Suprapubic skin (tissue), 4 donors: ENCODE measurements around the gene KRT85. TPM values are rescaled to one million over a fixed set of nuclear protein-coding genes. Genes with fewer than 3 reads are reported as not detected.

ENCODE experiments used
- DNase-seq, 2 donors: peaks; one replicate each; pipeline ENCODE4 v3.0.0-alpha.2; 2019; ENCODE audit warnings: low spot score in 2 of 2
- H3K27ac ChIP-seq: fragments of 200-600 bp; sonication (generic); one replicate; pipeline ENCODE4 v1.5.1; 2019
- H3K27me3 ChIP-seq: fragments of 200-600 bp; sonication (generic); one replicate; pipeline ENCODE4 v1.5.1; 2019
- H3K36me3 ChIP-seq: fragments of 200-600 bp; sonication (generic); one replicate; pipeline ENCODE4 v1.5.1; 2019
- H3K4me1 ChIP-seq: fragments of 200-600 bp; sonication (generic); one replicate; pipeline ENCODE4 v1.5.1; 2019
- H3K4me3 ChIP-seq: fragments of 200-600 bp; sonication (generic); one replicate; pipeline ENCODE4 v1.5.1; 2019; ENCODE audit warnings: mild to moderate bottlenecking
- H3K9me3 ChIP-seq: fragments of 200-600 bp; sonication (generic); one replicate; pipeline ENCODE4 v1.5.1; 2019
- EP300 ChIP-seq: sonication (generic); formaldehyde crosslinking; IDR thresholded peaks from one replicate; pipeline ENCODE4 v1.6.1; 2017; ENCODE audit warnings: antibody characterized with exemption
- POLR2A ChIP-seq, 2 donors: fragments of 450-650 bp; IDR thresholded peaks; one replicate each; pipeline ENCODE4 v1.6.1; 2017; ENCODE audit warnings: antibody characterized with exemption in 2 of 2, mild to moderate bottlenecking in 2 of 2, moderate library complexity in 2 of 2
- POLR2AphosphoS5 ChIP-seq, 3 donors: sonication (generic); formaldehyde crosslinking; IDR thresholded peaks; one replicate each; pipeline ENCODE4 v1.6.1; 2017; ENCODE audit warnings: antibody characterized with exemption in 3 of 3
- WGBS: methylation state at CpG from one replicate; pipeline ENCODE4 v1.1.5; 2018; 5-methylcytosine and 5-hydroxymethylcytosine counted together
- total RNA-seq, 4 donors: library from RNA; depleted of rRNA; stranded (reverse); fragments of >200 nt; gene quantifications; one replicate each; pipeline ENCODE4 v1.1.0, GENCODE V29; 2016
- TF ChIP-seq, protein P1 (sequence below), 2 donors: fragments of 200-600 bp in 1 of 2; fragments of 450-650 bp in 1 of 2; sonication (generic) in 1 of 2; IDR thresholded peaks; one replicate each; pipeline ENCODE4 v1.5.1; 2016 to 2019; ENCODE audit warnings: antibody characterized with exemption in 2 of 2, mild to moderate bottlenecking in 1 of 2, moderate library complexity in 1 of 2

The KRT85 gene
- total RNA-seq, 4 donors from 2014 or later: 4.2 to 766 (median 96.1) TPM

DNA sequence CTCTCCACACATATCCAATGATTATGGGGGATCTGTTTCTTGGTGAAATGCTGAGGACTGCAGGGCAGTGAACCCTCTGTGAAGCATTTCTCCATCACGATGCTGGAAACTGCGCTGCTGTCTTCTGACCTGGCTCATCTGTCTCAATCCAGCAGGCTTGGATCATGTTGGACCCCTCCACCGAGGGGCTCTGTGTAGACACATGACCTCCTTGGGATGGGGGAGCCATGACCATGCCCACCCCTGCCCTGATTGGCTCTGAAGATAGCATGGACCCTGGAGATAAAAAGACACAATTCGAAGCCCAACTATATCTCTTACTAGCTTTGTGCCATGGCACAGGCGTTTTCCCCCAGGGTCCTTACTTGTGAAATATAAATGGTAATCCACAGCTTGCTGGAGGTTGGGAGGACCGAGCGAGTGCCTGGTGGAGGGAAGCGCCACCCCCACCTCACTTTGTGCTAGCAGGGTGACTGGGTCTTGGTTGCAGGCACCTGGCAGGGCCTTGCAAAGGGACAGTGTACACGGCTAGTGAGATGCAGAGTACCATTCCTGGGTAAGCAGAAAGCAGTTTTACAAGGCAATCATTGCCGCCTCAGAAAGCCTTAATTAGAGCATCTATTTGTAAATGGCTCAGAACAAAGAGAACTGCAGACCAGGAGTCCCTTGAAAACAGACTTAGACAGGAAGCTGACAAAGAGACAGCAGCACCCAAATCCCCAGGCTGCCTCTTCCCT, 43.7 kb downstream of the KRT85 start:
- 87% methylated on average over 8 of the region's 10 CpGs for WGBS
- no peak overlapping the region for H3K4me3 ChIP-seq
- peaks cover 11% of the 10 kb centered on the region for H3K4me1 ChIP-seq
- no peak for TF ChIP-seq POLR2A (IDR thresholded peaks at IDR 0.05)
- no peak for TF ChIP-seq POLR2AphosphoS5 (IDR thresholded peaks at IDR 0.05)
- TF ChIP-seq, protein P1, sequence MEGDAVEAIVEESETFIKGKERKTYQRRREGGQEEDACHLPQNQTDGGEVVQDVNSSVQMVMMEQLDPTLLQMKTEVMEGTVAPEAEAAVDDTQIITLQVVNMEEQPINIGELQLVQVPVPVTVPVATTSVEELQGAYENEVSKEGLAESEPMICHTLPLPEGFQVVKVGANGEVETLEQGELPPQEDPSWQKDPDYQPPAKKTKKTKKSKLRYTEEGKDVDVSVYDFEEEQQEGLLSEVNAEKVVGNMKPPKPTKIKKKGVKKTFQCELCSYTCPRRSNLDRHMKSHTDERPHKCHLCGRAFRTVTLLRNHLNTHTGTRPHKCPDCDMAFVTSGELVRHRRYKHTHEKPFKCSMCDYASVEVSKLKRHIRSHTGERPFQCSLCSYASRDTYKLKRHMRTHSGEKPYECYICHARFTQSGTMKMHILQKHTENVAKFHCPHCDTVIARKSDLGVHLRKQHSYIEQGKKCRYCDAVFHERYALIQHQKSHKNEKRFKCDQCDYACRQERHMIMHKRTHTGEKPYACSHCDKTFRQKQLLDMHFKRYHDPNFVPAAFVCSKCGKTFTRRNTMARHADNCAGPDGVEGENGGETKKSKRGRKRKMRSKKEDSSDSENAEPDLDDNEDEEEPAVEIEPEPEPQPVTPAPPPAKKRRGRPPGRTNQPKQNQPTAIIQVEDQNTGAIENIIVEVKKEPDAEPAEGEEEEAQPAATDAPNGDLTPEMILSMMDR (IDR thresholded peaks at IDR 0.05): no peak
- TF ChIP-seq EP300: no peak
- peak in 1 of 2 donors; percentile 36 for DNase-seq
- no peaks in the 10 kb centered on the region for H3K36me3 ChIP-seq
- peaks cover 25% of the 10 kb centered on the region for H3K27me3 ChIP-seq
- H3K27ac ChIP-seq: no peak overlapping the region
- H3K9me3 ChIP-seq: no peaks in the 10 kb centered on the region

DNA sequence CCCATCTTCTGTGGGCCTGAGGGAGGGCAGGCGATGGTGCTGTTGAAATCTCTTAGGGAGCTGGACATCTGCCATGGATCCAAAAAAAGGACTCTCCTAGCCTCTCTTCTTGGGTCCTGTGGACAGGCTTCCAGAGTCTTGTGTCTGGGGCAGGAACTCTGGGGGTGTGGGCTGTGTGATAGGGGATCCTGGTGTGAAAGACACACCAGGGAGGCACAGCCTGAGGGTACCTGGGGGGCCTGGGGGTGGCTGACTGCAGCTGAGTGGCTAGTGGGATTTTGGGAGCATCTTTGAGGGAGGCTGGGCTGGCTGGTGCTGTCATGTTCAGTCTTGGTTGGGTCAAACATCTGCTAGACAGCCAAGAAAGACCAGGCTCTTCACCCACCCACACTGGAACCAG, 44.3 kb downstream of the KRT85 start:
- Histone ChIP-seq H3K9me3 (no peaks in the 10 kb centered on the region), H3K4me3 (no peak overlapping the region), H3K27ac (no peak overlapping the region), H3K27me3 (peaks cover 28% of the 10 kb centered on the region), H3K36me3 (no peaks in the 10 kb centered on the region), H3K4me1 (peaks cover 9% of the 10 kb centered on the region)
- WGBS: 64% methylated on average over 1 of the region's 1 CpG
- TF ChIP-seq, protein P1 (IDR thresholded peaks at IDR 0.05): no peak
- TF ChIP-seq EP300 (no peak), POLR2A (IDR thresholded peaks at IDR 0.05) (no peak), POLR2AphosphoS5 (IDR thresholded peaks at IDR 0.05) (no peak)
- DNase-seq: peak in 1 of 2 donors; percentile 26

DNA sequence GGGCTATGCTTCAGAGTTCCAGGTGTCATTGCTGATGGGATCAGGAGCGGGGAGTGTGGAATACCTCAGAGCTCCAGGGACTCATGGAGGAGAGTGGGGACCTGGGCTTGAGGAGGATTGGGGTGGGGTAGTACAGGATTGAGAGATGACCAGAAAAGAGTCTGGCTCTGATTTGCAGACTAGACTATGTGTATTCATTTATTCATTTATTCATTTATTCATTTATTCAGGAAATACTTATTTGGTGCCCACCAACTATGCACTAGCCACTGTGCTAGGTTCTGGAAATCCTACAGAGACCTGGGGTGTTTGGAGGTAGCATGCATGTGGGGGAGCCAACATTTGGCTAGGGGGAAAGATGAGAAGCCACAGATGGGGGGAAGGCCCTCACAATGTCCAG, 45.2 kb downstream of the KRT85 start:
- WGBS: 84% methylated on average over 1 of the region's 1 CpG
- Histone ChIP-seq H3K9me3 (no peaks in the 10 kb centered on the region), H3K36me3 (no peaks in the 10 kb centered on the region), H3K4me3 (no peak overlapping the region), H3K27ac (no peak overlapping the region), H3K27me3 (peaks cover 28% of the 10 kb centered on the region), H3K4me1 (peaks cover 5% of the 10 kb centered on the region)
- no peak for DNase-seq
- no peak for TF ChIP-seq POLR2A (IDR thresholded peaks at IDR 0.05)
- TF ChIP-seq, protein P1 (IDR thresholded peaks at IDR 0.05): no peak

DNA sequence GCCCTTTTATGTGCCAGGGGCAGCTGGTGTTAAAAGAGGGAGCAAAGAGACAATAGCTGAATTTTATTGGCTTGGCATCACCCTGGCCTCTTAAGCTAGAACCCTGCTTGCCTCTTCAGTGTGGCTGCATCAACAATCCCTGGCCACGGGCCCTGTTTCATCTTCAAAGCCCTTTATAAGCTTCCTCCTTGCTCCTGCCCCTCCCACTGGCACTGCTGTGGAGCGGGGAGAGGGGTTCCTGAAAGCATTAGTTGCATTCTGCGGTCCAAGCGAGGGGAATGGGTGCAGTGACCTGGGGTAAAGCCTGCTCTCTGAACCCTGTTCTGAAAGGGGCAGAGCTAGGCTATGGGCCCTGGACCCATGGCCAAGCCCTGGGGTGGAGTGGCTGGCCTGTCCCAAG, 45.9 kb downstream of the KRT85 start:
- H3K4me1 ChIP-seq: peaks cover 5% of the 10 kb centered on the region
- H3K27ac ChIP-seq: no peak overlapping the region
- TF ChIP-seq, protein P1 (IDR thresholded peaks at IDR 0.05): no peak
- TF ChIP-seq POLR2A (IDR thresholded peaks at IDR 0.05): no peak
- no peak for TF ChIP-seq EP300
- TF ChIP-seq POLR2AphosphoS5 (IDR thresholded peaks at IDR 0.05): no peak
- no peak overlapping the region for H3K4me3 ChIP-seq
- 56% methylated on average over 4 of the region's 4 CpGs for WGBS
- no peaks in the 10 kb centered on the region for H3K36me3 ChIP-seq
- H3K9me3 ChIP-seq: no peaks in the 10 kb centered on the region
- H3K27me3 ChIP-seq: peaks cover 28% of the 10 kb centered on the region
- DNase-seq: peak in 1 of 2 donors; percentile 55

DNA sequence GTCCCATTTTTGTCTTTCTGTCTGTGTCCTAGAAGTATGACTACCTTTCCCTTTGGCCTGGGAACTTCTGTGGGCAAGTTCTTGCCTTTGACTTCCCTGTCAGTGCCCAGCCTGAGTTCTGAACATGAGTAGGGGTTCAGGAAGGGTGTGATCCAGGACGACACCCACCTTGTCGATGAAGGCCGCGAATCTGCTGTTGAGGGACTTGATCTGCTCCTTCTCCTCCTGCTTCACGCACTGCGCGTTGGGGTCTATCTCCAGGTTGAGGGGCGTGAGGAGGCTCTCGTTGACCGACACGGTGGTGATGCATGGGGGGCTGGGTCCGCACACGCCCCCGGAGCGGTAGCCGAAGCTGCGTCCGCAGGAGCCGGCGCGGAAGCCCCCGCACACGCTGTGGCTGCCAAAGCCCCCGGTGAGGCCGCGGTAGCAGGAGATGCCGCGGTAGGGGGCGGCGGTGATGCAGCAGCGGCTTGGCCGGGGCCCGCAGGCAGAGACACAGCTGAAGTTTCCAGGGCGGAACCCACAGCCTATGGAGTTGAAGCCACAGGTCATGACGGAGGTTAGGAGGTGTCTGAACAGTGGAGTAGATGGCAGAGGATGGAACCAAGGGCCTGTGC, 46.4 kb downstream of the KRT85 start, which contains the start of gene KRT83:
TSS of gene KRT83 (minus strand) at position 615 of the 617 bp plus-strand sequence. CDS start at position 552, 63 bp downstream.
- peak in 1 of 2 donors; percentile 48 for DNase-seq
- TF ChIP-seq POLR2AphosphoS5 (IDR thresholded peaks at IDR 0.05) (no peak), POLR2A (IDR thresholded peaks at IDR 0.05) (no peak), EP300 (no peak)
- TF ChIP-seq, protein P1 (IDR thresholded peaks at IDR 0.05): no peak
- H3K36me3 ChIP-seq: no peaks in the 10 kb centered on the region
- 69% methylated on average over 29 of the region's 35 CpGs for WGBS
- peaks cover 5% of the 10 kb centered on the region for H3K4me1 ChIP-seq
- peaks cover 28% of the 10 kb centered on the region for H3K27me3 ChIP-seq
- H3K4me3 ChIP-seq: no peak within 1 kb of the TSS
- no peaks in the 10 kb centered on the region for H3K9me3 ChIP-seq
- H3K27ac ChIP-seq: no peak within 1 kb of the TSS
